GM12878 (cell line): ENCODE measurements around the gene PHYKPL. TPM values are rescaled to one million over a fixed set of nuclear protein-coding genes. Genes with fewer than 3 reads are reported as not detected.

ENCODE experiments used
- ATAC-seq: fragments of 200-7000 bp; cut with Tn5 transposase; 3 replicates; pipeline ENCODE4 v1.9.1; 2020; ENCODE audit warnings: mild to moderate bottlenecking, moderate library complexity
- BruUV-seq: library from RNA; stranded (reverse); fragments of 400-500 nt; replicated peaks from 2 replicates; lab custom pipeline; 2021; lab: Mats Ljungman, UMichigan
- CTCF ChIA-PET: fragments of 300-600 bp; sonication (Branson Sonifier 250); formaldehyde crosslinking; extraction: SDS; loops from one replicate; lab custom pipeline; 2021; ENCODE audit warnings: inconsistent platforms; lab: Yijun Ruan, JAX
- POLR2A ChIA-PET: fragments of 350-600 bp; formaldehyde crosslinking; extraction: SDS; loops from one replicate; lab custom pipeline; 2021; ENCODE audit warnings: inconsistent platforms; lab: Charles Lee
- RAD21 ChIA-PET: fragments of 300-600 bp; sonication (Branson Sonifier 250); formaldehyde crosslinking; loops from one replicate; lab custom pipeline; 2023; ENCODE audit warnings: antibody characterized with exemption; ENCODE audit not compliant: unreplicated experiment; lab: Charles Lee
- SMC1A ChIA-PET: fragments of 300-600 bp; sonication (Branson Sonifier 250); formaldehyde crosslinking; loops from one replicate; lab custom pipeline; 2023; ENCODE audit not compliant: unreplicated experiment, uncharacterized antibody; lab: Charles Lee
- DNase-seq: peaks from one replicate; pipeline ENCODE4 v3.0.0-alpha.2; 2011; ENCODE audit warnings: low read depth, low spot score
- FAIRE-seq: peaks from 3 replicates; lab custom pipeline; 2011; peaks lifted over from hg19 to GRCh38; lab: Jason Lieb, UNC
- H2AFZ ChIP-seq: 2 replicates; pipeline ENCODE4 v1.6.0; 2011; ENCODE audit warnings: low read depth, low read length, control low read depth; ENCODE audit not compliant: control insufficient read depth
- H3K27ac ChIP-seq: 2 replicates; pipeline ENCODE4 v1.5.1; 2011; ENCODE audit warnings: control low read depth; ENCODE audit not compliant: control insufficient read depth, insufficient read depth
- H3K27me3 ChIP-seq, 2 experiments: replicated peaks in 1 of 2; 2 replicates each; pipeline versions ENCODE4 v1.6.0 to v1.6.1; 2011; ENCODE audit warnings: low read length in 1 of 2; ENCODE audit not compliant: control insufficient read depth in 2 of 2, insufficient read depth in 2 of 2
- H3K36me3 ChIP-seq, 2 experiments: 2 replicates each; pipeline ENCODE4 v1.5.1; 2011; ENCODE audit warnings: low read length in 1 of 2; ENCODE audit not compliant: control insufficient read depth in 2 of 2, insufficient read depth in 2 of 2
- H3K4me1 ChIP-seq: 2 replicates; pipeline ENCODE4 v1.6.1; 2011; ENCODE audit warnings: mild to moderate bottlenecking, low read length, moderate library complexity, mixed read lengths; ENCODE audit not compliant: control insufficient read depth, insufficient read depth
- H3K4me2 ChIP-seq: 2 replicates; pipeline ENCODE4 v1.6.0; 2011; ENCODE audit warnings: control low read depth; ENCODE audit not compliant: control insufficient read depth, insufficient read depth
- H3K4me3 ChIP-seq: fragments of 200-600 bp; sonication (generic); 2 replicates; pipeline ENCODE4 v1.5.1; 2016
- H3K79me2 ChIP-seq: 2 replicates; pipeline ENCODE4 v1.6.0; 2011; ENCODE audit warnings: low read length; ENCODE audit not compliant: control insufficient read depth, insufficient read depth
- H3K9ac ChIP-seq: 2 replicates; pipeline ENCODE4 v1.8.0; 2011; ENCODE audit warnings: low read length, control low read depth, mixed read lengths; ENCODE audit not compliant: control insufficient read depth, insufficient read depth
- H3K9me3 ChIP-seq: replicated peaks from 3 replicates; pipeline ENCODE4 v1.5.1; 2011; ENCODE audit warnings: mild to moderate bottlenecking, low read length; ENCODE audit not compliant: control insufficient read depth, insufficient read depth
- H4K20me1 ChIP-seq: 2 replicates; pipeline ENCODE4 v1.6.0; 2011; ENCODE audit not compliant: control insufficient read depth, insufficient read depth
- ATF2 ChIP-seq: IDR thresholded peaks from 2 replicates; pipeline ENCODE4 v1.6.1; 2012; ENCODE audit warnings: low read length, inconsistent platforms
- CEBPB ChIP-seq, 2 experiments: fragments of 150-350 bp in 1 of 2; IDR thresholded peaks; 2 replicates each; pipeline ENCODE4 v1.6.1; 2012 to 2014; ENCODE audit warnings: low read depth in 2 of 2, low read length in 2 of 2, borderline replicate concordance in 1 of 2, inconsistent platforms in 1 of 2
- EGR1 ChIP-seq, 2 experiments: IDR thresholded peaks; 1 replicate in 1 of 2; 2 replicates in 1 of 2; pipeline ENCODE4 v1.6.1; 2011 to 2012; ENCODE audit warnings: low read depth in 2 of 2, low read length in 2 of 2, borderline replicate concordance in 1 of 2, mild to moderate bottlenecking in 1 of 2, moderate library complexity in 1 of 2
- FOXM1 ChIP-seq: IDR thresholded peaks from 2 replicates; pipeline ENCODE4 v1.6.1; 2012; ENCODE audit warnings: low read depth, mild to moderate bottlenecking, inconsistent platforms, low read length, moderate library complexity
- HDAC2 ChIP-seq: fragments of 200-600 bp; sonication (generic); IDR thresholded peaks from 2 replicates; pipeline ENCODE4 v1.6.1; 2017
- HDGF ChIP-seq: fragments of 450-650 bp; IDR thresholded peaks from 2 replicates; pipeline ENCODE4 v1.6.1; 2016; ENCODE audit warnings: antibody characterized with exemption
- MEF2B ChIP-seq: fragments of 450-650 bp; IDR thresholded peaks from 2 replicates; pipeline ENCODE4 v1.6.1; 2018; ENCODE audit warnings: mild to moderate bottlenecking, moderate library complexity; ENCODE audit not compliant: partially characterized antibody, poor library complexity, severe bottlenecking
- NR2C1 ChIP-seq: fragments of 450-650 bp; IDR thresholded peaks from 2 replicates; pipeline ENCODE4 v1.6.1; 2017; ENCODE audit warnings: antibody characterized with exemption, mild to moderate bottlenecking, moderate library complexity
- PAX5 ChIP-seq: IDR thresholded peaks from 2 replicates; pipeline ENCODE4 v1.6.1; 2011; ENCODE audit warnings: low read depth, low read length, borderline replicate concordance
- PML ChIP-seq: IDR thresholded peaks from 2 replicates; pipeline ENCODE4 v1.6.1; 2012; ENCODE audit warnings: low read length, inconsistent platforms
- POLR2A ChIP-seq: IDR thresholded peaks from 2 replicates; pipeline ENCODE4 v1.6.1; 2011; ENCODE audit warnings: low read depth, mild to moderate bottlenecking, low read length
- RAD51 ChIP-seq: fragments of 450-650 bp; IDR thresholded peaks from 2 replicates; pipeline ENCODE4 v1.6.1; 2016; ENCODE audit warnings: moderate library complexity, mild to moderate bottlenecking, inconsistent platforms
- SMAD5 ChIP-seq: IDR thresholded peaks from 2 replicates; pipeline ENCODE4 v1.6.1; 2016; ENCODE audit warnings: antibody characterized with exemption, low read depth
- SUPT20H ChIP-seq: IDR thresholded peaks from 2 replicates; pipeline ENCODE4 v1.6.1; 2011; ENCODE audit warnings: low read depth, mild to moderate bottlenecking, low read length, moderate library complexity, borderline replicate concordance; ENCODE audit not compliant: control insufficient read depth
- TCF7 ChIP-seq: IDR thresholded peaks from 2 replicates; pipeline ENCODE4 v1.6.1; 2014; ENCODE audit warnings: antibody characterized with exemption, borderline replicate concordance
- ZBED1 ChIP-seq: IDR thresholded peaks from 2 replicates; pipeline ENCODE4 v1.6.1; 2016; ENCODE audit warnings: borderline replicate concordance
- ZNF207 ChIP-seq: fragments of 450-650 bp; IDR thresholded peaks from 2 replicates; pipeline ENCODE4 v1.6.1; 2014; ENCODE audit warnings: antibody characterized with exemption, mild to moderate bottlenecking, borderline replicate concordance
- ZNF217 ChIP-seq: fragments of 450-650 bp; IDR thresholded peaks from 2 replicates; pipeline ENCODE4 v1.6.1; 2017; ENCODE audit warnings: antibody characterized with exemption, mild to moderate bottlenecking
- ZNF622 ChIP-seq: fragments of 450-650 bp; IDR thresholded peaks from 2 replicates; pipeline ENCODE4 v1.6.1; 2017; ENCODE audit warnings: mild to moderate bottlenecking, inconsistent platforms
- WGBS: methylation state at CpG from one replicate; pipeline ENCODE4 v1.1.6; 2016; ENCODE audit warnings: low lambda C conversion rate; ENCODE audit not compliant: insufficient replicate concordance, insufficient coverage; ENCODE audit errors: missing lambda C conversion rate; 5-methylcytosine and 5-hydroxymethylcytosine counted together
- in situ Hi-C: fragments of 300-500 bp; cut with MboI; formaldehyde crosslinking; loops from 9 replicates; pipeline ENCODE4 v1.14.3; 2018; ENCODE audit warnings: mixed read lengths
- intact Hi-C: fragments of 100-400 bp; cut with micrococcal nuclease; formaldehyde crosslinking; loops from one replicate; pipeline ENCODE4 v1.14.2; 2022; ENCODE audit not compliant: unreplicated experiment
- polyA plus RNA-seq, 11 experiments: library from polyadenylated mRNA; depleted of rRNA in 4 of 11; unstranded in 6 of 11; stranded (reverse) in 5 of 11; fragments of >200 nt; fragmentation: Nextera tagmentation in 4 of 11; fragmentation: Illumina TruSeq in 1 of 11; extraction: Ambion mirVana in 4 of 11; extraction: Trizol in 1 of 11; gene quantifications; 1 replicate in 1 of 11; 2 replicates in 10 of 11; pipeline versions ENCODE4 v1.2.1 to v1.2.3, GENCODE V29; 2011 to 2016; ENCODE audit warnings: inconsistent platforms in 2 of 11, missing spikeins in 2 of 11, low read depth in 1 of 11
- total RNA-seq, 4 experiments: library from RNA; depleted of rRNA in 3 of 4; stranded (reverse); fragments of >200 nt in 3 of 4; fragmentation: Illumina TruSeq in 1 of 4; extraction: Trizol in 1 of 4; gene quantifications; 2 replicates each; pipeline versions ENCODE4 v1.2.1 to v1.2.3, GENCODE V29; 2013 to 2021
- TF ChIP-seq, protein P1 (sequence below): IDR thresholded peaks from 2 replicates; pipeline ENCODE4 v1.6.1; 2011; ENCODE audit warnings: borderline replicate concordance, low read depth, mild to moderate bottlenecking, moderate library complexity, low read length; ENCODE audit not compliant: insufficient read depth, poor library complexity, severe bottlenecking

The PHYKPL gene
- total and polyA plus RNA-seq, 10 of the 15 experiments (the other 5 are each of a cell fraction or from before 2014, with no cell fraction given) = 4.5 to 53.9 (median 25.6) TPM

DNA sequence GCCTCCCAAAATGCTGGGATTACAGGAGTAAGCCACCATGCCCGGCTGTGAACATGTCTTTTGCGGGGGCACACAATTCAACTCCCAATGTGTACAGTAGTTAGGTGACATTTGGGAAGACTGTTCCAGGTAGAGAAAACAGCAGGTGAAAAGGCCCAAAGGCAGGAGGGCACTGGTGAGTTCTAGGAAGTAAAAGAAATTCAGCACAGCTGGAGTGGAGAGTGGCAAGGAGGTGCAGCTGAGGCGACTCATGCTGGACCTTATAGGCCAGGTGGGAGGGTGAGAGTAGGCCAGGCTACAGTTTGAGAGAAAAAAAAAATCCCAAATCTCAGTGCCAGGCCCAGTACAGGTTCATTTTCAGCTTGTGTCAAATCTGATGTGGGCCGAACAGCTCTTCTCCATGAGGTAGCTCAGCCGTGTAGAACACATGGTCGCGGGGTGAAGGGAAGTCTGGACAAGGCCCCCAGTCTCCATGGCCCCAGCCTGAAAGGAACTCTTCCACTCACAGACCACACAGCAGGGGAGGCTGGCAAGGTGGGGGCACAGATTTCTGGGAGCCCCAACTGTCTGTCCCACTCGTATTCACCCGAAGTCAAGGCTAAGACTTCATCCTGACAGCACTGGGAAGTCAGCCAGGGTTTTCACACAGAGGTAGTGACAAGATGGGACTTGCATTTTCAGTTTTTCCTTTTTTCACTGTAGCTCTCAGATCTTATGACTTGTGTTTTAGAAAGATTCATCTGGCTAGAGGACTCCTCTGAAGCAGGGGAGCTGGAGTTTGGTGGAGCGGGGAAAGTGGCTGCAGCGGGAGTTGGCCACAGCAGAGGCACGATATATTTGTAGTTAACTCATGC lies 32.8 kb downstream of the PHYKPL start:
- Histone ChIP-seq H3K36me3 (no peaks in the 10 kb centered on the region), H3K27ac (no peak overlapping the region), H3K4me1 (no peaks in the 10 kb centered on the region), H4K20me1 (no peaks in the 10 kb centered on the region), H3K4me2 (no peak overlapping the region), H3K9ac (no peak overlapping the region), H2AFZ (no peak overlapping the region), H3K27me3 (no peaks in the 10 kb centered on the region), H3K4me3 (no peak overlapping the region), H3K79me2 (peaks cover 10% of the 10 kb centered on the region), H3K9me3 (no peaks in the 10 kb centered on the region)
- intact Hi-C loops = no loop called here
- in situ Hi-C loops = no loop called here
- no peak for TF ChIP-seq PAX5
- TF ChIP-seq ZNF217 = no peak
- no peak for TF ChIP-seq TCF7
- TF ChIP-seq POLR2A = no peak
- no peak for TF ChIP-seq EGR1 (IDR thresholded peaks at IDR 0.05; ENCODE audit: borderline replicate concordance in 1 of 2, low read depth in 2 of 2, low read length in 2 of 2)
- TF ChIP-seq ATF2 = no peak
- TF ChIP-seq ZBED1 = no peak
- no peak for TF ChIP-seq MEF2B
- TF ChIP-seq RAD51 = no peak
- no peak for TF ChIP-seq SUPT20H
- no peak for TF ChIP-seq FOXM1
- TF ChIP-seq, protein P1, sequence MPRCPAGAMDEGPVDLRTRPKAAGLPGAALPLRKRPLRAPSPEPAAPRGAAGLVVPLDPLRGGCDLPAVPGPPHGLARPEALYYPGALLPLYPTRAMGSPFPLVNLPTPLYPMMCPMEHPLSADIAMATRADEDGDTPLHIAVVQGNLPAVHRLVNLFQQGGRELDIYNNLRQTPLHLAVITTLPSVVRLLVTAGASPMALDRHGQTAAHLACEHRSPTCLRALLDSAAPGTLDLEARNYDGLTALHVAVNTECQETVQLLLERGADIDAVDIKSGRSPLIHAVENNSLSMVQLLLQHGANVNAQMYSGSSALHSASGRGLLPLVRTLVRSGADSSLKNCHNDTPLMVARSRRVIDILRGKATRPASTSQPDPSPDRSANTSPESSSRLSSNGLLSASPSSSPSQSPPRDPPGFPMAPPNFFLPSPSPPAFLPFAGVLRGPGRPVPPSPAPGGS = no peak
- TF ChIP-seq CEBPB (IDR thresholded peaks at IDR 0.05; ENCODE audit: borderline replicate concordance in 1 of 2, low read depth in 2 of 2, low read length in 2 of 2) = no peak
- TF ChIP-seq NR2C1 = no peak
- no peak for TF ChIP-seq SMAD5
- no peak for TF ChIP-seq PML
- no peak for TF ChIP-seq HDAC2
- TF ChIP-seq ZNF622 = no peak
- no peak for TF ChIP-seq HDGF
- no peak for TF ChIP-seq ZNF207
- CTCF ChIA-PET = interaction anchor here (1.4 kb wide), 1 partner anchor 124 kb away, joined by 3 read pairs; no protein-coding TSS in a partner anchor
- 73% methylated on average over 12 of the region's 12 CpGs for WGBS
- POLR2A ChIA-PET = no interaction called here
- DNase-seq = no peak
- no peak for FAIRE-seq
- SMC1A ChIA-PET = no interaction called here
- ATAC-seq = no peak
- no TSS peak for BruUV-seq
- RAD21 ChIA-PET = no interaction called here
